Activated CD4-positive, alpha-beta memory T cell treated with anti-CD3 and anti-CD28 coated beads, Interleukin-2, amount 10 ng/mL, durations not matched to agents 7 days and 5 days (primary cell): Measurements from ENCODE around the gene GANAB. TPM values are rescaled to one million over a fixed set of nuclear protein-coding genes. Genes with fewer than 3 reads are reported as not detected.
"Not testable (repeated sequence)": the region's sequence is repeated elsewhere in the genome, so short reads cannot be mapped to it uniquely, and the experiment has no call there.

ENCODE experiments used
- CTCF ChIA-PET: fragments of 350-600 bp; sonication (Branson Sonifier 250); formaldehyde crosslinking; loops from one replicate; lab custom pipeline; 2021; ENCODE audit warnings: antibody characterized with exemption, inconsistent platforms; lab: Charles Lee
- POLR2A ChIA-PET: fragments of 350-600 bp; sonication (Branson Sonifier 250); formaldehyde crosslinking; loops from one replicate; lab custom pipeline; 2021; ENCODE audit warnings: antibody characterized with exemption; lab: Charles Lee
- DNase-seq: peaks from one replicate; pipeline ENCODE4 v3.0.0-alpha.2; 2020
- H3K27ac Mint-ChIP-seq: one replicate; pipeline ENCODE4 v1.8.0; 2021; ENCODE audit warnings: mild to moderate bottlenecking, mixed read lengths
- H3K27me3 Mint-ChIP-seq: one replicate; pipeline ENCODE4 v1.8.0; 2021; ENCODE audit warnings: mixed read lengths
- H3K36me3 Mint-ChIP-seq: one replicate; pipeline ENCODE4 v1.8.0; 2021; ENCODE audit warnings: low read depth, mixed read lengths
- H3K4me1 Mint-ChIP-seq: one replicate; pipeline ENCODE4 v1.8.0; 2021; ENCODE audit warnings: mixed read lengths
- H3K4me3 Mint-ChIP-seq: one replicate; pipeline ENCODE4 v1.8.0; 2021; ENCODE audit warnings: mild to moderate bottlenecking, mixed read lengths
- H3K9me3 Mint-ChIP-seq: one replicate; pipeline ENCODE4 v1.8.0; 2021; ENCODE audit warnings: mixed read lengths
- total RNA-seq, 2 experiments: library from RNA; stranded (reverse); gene quantifications; one replicate each; pipeline ENCODE4 v1.2.3, GENCODE V29; 2021

GANAB gene
- total RNA-seq, 2 experiments from 2014 or later, result 278 to 284 TPM

- DNase-seq, CTCF ChIA-PET, H3K9me3 Mint-ChIP-seq, H3K4me3 Mint-ChIP-seq, H3K27ac Mint-ChIP-seq, H3K27me3 Mint-ChIP-seq: not testable (repeated sequence)
- Mint-ChIP-seq H3K36me3 (peaks cover 34% of the 10 kb centered on the region), H3K4me1 (peaks cover 53% of the 10 kb centered on the region)
- POLR2A ChIA-PET, result interaction anchor here (0.9 kb wide), 1 partner anchor 36 kb away, joined by 3 read pairs; the partner anchor contains the start of gene INTS5
These were observed 29.5 kb downstream of the GANAB start for GRCh38 chr11:62616957-62617356.

- no peaks in the 10 kb centered on the region for H3K9me3 Mint-ChIP-seq
- POLR2A ChIA-PET, result interaction anchor here (1.1 to 1.3 kb wide), 2 partner anchors 24 to 49 kb away, joined by 4 to 5 read pairs; partner anchors contain the start of genes C11orf98, CSKMT and TUT1
- no peak for DNase-seq
- H3K36me3 Mint-ChIP-seq, result peaks cover 31% of the 10 kb centered on the region
- no peaks in the 10 kb centered on the region for H3K27me3 Mint-ChIP-seq
- H3K27ac Mint-ChIP-seq, result peak overlapping the region; percentile 16
- H3K4me3 Mint-ChIP-seq, result no peak overlapping the region
- peaks cover 53% of the 10 kb centered on the region for H3K4me1 Mint-ChIP-seq
- CTCF ChIA-PET, result no interaction called here
These were observed 30.9 kb downstream of the GANAB start for GRCh38 chr11:62615521-62615920.

GRCh38 chr11:62614275-62614674 is 32.1 kb downstream of the GANAB start:
- H3K9me3 Mint-ChIP-seq, result no peaks in the 10 kb centered on the region
- no peak overlapping the region for H3K4me3 Mint-ChIP-seq
- no peaks in the 10 kb centered on the region for H3K27me3 Mint-ChIP-seq
- peaks cover 36% of the 10 kb centered on the region for H3K36me3 Mint-ChIP-seq
- POLR2A ChIA-PET, result interaction anchor here (1.0 to 6.7 kb wide), 5 partner anchors 13 to 57 kb away, joined by 3 to 84 read pairs (median 41); partner anchors contain the start of genes C11orf98, CSKMT, INTS5 and LBHD1
- CTCF ChIA-PET, result interaction anchor here (1.4 kb wide), 1 partner anchor 51 kb away, joined by 3 read pairs; the partner anchor contains the start of genes C11orf98 and CSKMT
- H3K4me1 Mint-ChIP-seq, result peaks cover 56% of the 10 kb centered on the region
- peak overlapping the region; percentile 69 for H3K27ac Mint-ChIP-seq
- peak; percentile 43 for DNase-seq

GRCh38 chr11:62613291-62613778 is 33.1 kb downstream of the GANAB start:
- Mint-ChIP-seq H3K36me3 (peaks cover 39% of the 10 kb centered on the region), H3K27ac (peak overlapping the region; percentile 80), H3K9me3 (no peaks in the 10 kb centered on the region), H3K4me1 (peaks cover 60% of the 10 kb centered on the region), H3K4me3 (peak overlapping the region; percentile 10), H3K27me3 (no peaks in the 10 kb centered on the region)
- POLR2A ChIA-PET, result interaction anchor here (0.9 to 6.7 kb wide), 11 partner anchors 8 to 242 kb away, joined by 3 to 84 read pairs (median 6); partner anchors contain the start of genes B3GAT3, C11orf98, CSKMT and INTS5
- DNase-seq, result no peak
- CTCF ChIA-PET, result interaction anchor here (0.6 to 1.5 kb wide), 4 partner anchors 14 to 174 kb away, joined by 3 to 4 read pairs (median 3); partner anchors contain the start of genes C11orf98 and CSKMT

- Mint-ChIP-seq H3K4me3 (peak within 1 kb of the TSS; percentile 97), H3K9me3 (no peaks in the 10 kb centered on the region), H3K4me1 (peaks cover 65% of the 10 kb centered on the region), H3K27ac (peak within 1 kb of the TSS; percentile 93), H3K27me3 (no peaks in the 10 kb centered on the region), H3K36me3 (peaks cover 45% of the 10 kb centered on the region)
- DNase-seq, result peak; percentile 91
- CTCF ChIA-PET, result interaction anchor here (0.6 to 2.6 kb wide), 20 partner anchors 9 to 229 kb away, joined by 3 to 28 read pairs (median 3); partner anchors contain the start of genes B3GAT3, BSCL2, C11orf98 and CSKMT
- POLR2A ChIA-PET, result interaction anchor here (1.0 to 6.7 kb wide), 23 partner anchors 9 to 229 kb away, joined by 3 to 84 read pairs (median 5); partner anchors contain the start of genes B3GAT3, C11orf98, CSKMT and GANAB
These were observed 33.8 kb downstream of the GANAB start, which contains the start of the genes EML3 and ROM1 for GRCh38 chr11:62612366-62613290. EML3 (minus strand) TSS chr11:62612775; CDS start chr11:62612457, 318 bp downstream. ROM1 (plus strand) TSS chr11:62613257; CDS start chr11:62613282, 25 bp downstream.

GRCh38 chr11:62611705-62612365 is 34.6 kb downstream of the GANAB start:
- CTCF ChIA-PET, result interaction anchor here (0.6 to 2.6 kb wide), 17 partner anchors 9 to 229 kb away, joined by 3 to 28 read pairs (median 3); partner anchors contain the start of genes B3GAT3, BSCL2, C11orf98 and CSKMT
- peaks cover 68% of the 10 kb centered on the region for H3K4me1 Mint-ChIP-seq

GRCh38 chr11:62610814-62611704 is 35.4 kb downstream of the GANAB start:
- Mint-ChIP-seq H3K9me3 (no peaks in the 10 kb centered on the region), H3K27me3 (no peaks in the 10 kb centered on the region), H3K4me3 (peak overlapping the region; percentile 97), H3K4me1 (peaks cover 67% of the 10 kb centered on the region), H3K27ac (peak overlapping the region; percentile 93), H3K36me3 (peaks cover 50% of the 10 kb centered on the region)
- CTCF ChIA-PET, result interaction anchor here (0.9 to 2.6 kb wide), 14 partner anchors 8 to 230 kb away, joined by 3 to 28 read pairs (median 3); partner anchors contain the start of genes B3GAT3, BSCL2, C11orf98 and CSKMT
- DNase-seq, result no peak
- POLR2A ChIA-PET, result interaction anchor here (0.9 to 6.7 kb wide), 19 partner anchors 10 to 244 kb away, joined by 3 to 84 read pairs (median 5); partner anchors contain the start of genes B3GAT3, C11orf98, CSKMT and GANAB

More at GRCh38 chr11:62611705-62612365, 34.6 kb downstream of the GANAB start:
- Mint-ChIP-seq H3K36me3 (peaks cover 51% of the 10 kb centered on the region), H3K27ac (peak overlapping the region; percentile 93), H3K27me3 (no peaks in the 10 kb centered on the region), H3K4me3 (peak overlapping the region; percentile 97), H3K9me3 (no peaks in the 10 kb centered on the region)
- no peak for DNase-seq
- POLR2A ChIA-PET, result interaction anchor here (0.9 to 6.7 kb wide), 20 partner anchors 10 to 244 kb away, joined by 3 to 84 read pairs (median 5); partner anchors contain the start of genes B3GAT3, C11orf98, CSKMT and GANAB

GRCh38 chr11:62610403-62610802 is 36.0 kb downstream of the GANAB start:
- no peaks in the 10 kb centered on the region for H3K27me3 Mint-ChIP-seq
- no peak for DNase-seq
- no peaks in the 10 kb centered on the region for H3K9me3 Mint-ChIP-seq
- CTCF ChIA-PET, result interaction anchor here (2.6 kb wide), 1 partner anchor 18 kb away, joined by 28 read pairs; the partner anchor contains the start of gene TUT1
- peaks cover 52% of the 10 kb centered on the region for H3K36me3 Mint-ChIP-seq
- peak overlapping the region; percentile 68 for H3K4me3 Mint-ChIP-seq
- peak overlapping the region; percentile 72 for H3K27ac Mint-ChIP-seq
- peaks cover 65% of the 10 kb centered on the region for H3K4me1 Mint-ChIP-seq
- POLR2A ChIA-PET, result interaction anchor here (1.3 to 6.7 kb wide), 9 partner anchors 9 to 245 kb away, joined by 5 to 84 read pairs (median 11); partner anchors contain the start of genes B3GAT3, C11orf98, CSKMT and INTS5

GRCh38 chr11:62608776-62609175 is 37.6 kb downstream of the GANAB start:
- ChIA-PET CTCF (interaction anchor here (1.2 kb wide), 1 partner anchor 11 kb away, joined by 5 read pairs; no protein-coding TSS in a partner anchor), POLR2A (interaction anchor here (1.2 to 6.7 kb wide), 6 partner anchors 8 to 232 kb away, joined by 5 to 84 read pairs (median 14); partner anchors contain the start of genes B3GAT3, C11orf98, CSKMT and MTA2)
- no peak overlapping the region for H3K4me3 Mint-ChIP-seq
- peaks cover 58% of the 10 kb centered on the region for H3K36me3 Mint-ChIP-seq
- H3K27me3 Mint-ChIP-seq, result no peaks in the 10 kb centered on the region
- no peak overlapping the region for H3K27ac Mint-ChIP-seq
- DNase-seq, result no peak
- peaks cover 58% of the 10 kb centered on the region for H3K4me1 Mint-ChIP-seq
- H3K9me3 Mint-ChIP-seq, result no peaks in the 10 kb centered on the region

- Mint-ChIP-seq H3K9me3 (no peaks in the 10 kb centered on the region), H3K4me3 (no peak overlapping the region), H3K27ac (peak overlapping the region; percentile 54), H3K4me1 (peaks cover 61% of the 10 kb centered on the region), H3K27me3 (no peaks in the 10 kb centered on the region), H3K36me3 (peaks cover 64% of the 10 kb centered on the region)
- DNase-seq, result no peak
- POLR2A ChIA-PET, result interaction anchor here (0.9 to 3.8 kb wide), 4 partner anchors 9 to 57 kb away, joined by 3 to 16 read pairs (median 8); partner anchors contain the start of genes C11orf98, CSKMT and TUT1
- CTCF ChIA-PET, result interaction anchor here (0.6 to 1.2 kb wide), 2 partner anchors 12 to 33 kb away, joined by 3 to 5 read pairs; no protein-coding TSS in a partner anchor
These were observed 38.7 kb downstream of the GANAB start for GRCh38 chr11:62607714-62608113.
